HEK293 (cell line): ENCODE results near the gene TCF12.

Experiments
- BCL11B ChIP-seq: fragments of 450-650 bp; formaldehyde crosslinking; IDR thresholded peaks from 2 replicates; pipeline ENCODE4 v1.5.1; 2016; ENCODE audit warnings: low read depth, missing biosample characterization, missing genetic modification characterization
- MYNN ChIP-seq: fragments of 450-650 bp; formaldehyde crosslinking; IDR thresholded peaks from 2 replicates; pipeline ENCODE4 v1.5.1; 2016; ENCODE audit warnings: missing biosample characterization, missing genetic modification characterization, borderline replicate concordance
- PRDM1 ChIP-seq: fragments of 450-650 bp; formaldehyde crosslinking; IDR thresholded peaks from 2 replicates; pipeline ENCODE4; 2016; ENCODE audit warnings: missing biosample characterization, missing genetic modification characterization
- ZBTB17 ChIP-seq: fragments of 450-650 bp; formaldehyde crosslinking; IDR thresholded peaks from 2 replicates; pipeline ENCODE4 v1.5.1; 2016; ENCODE audit warnings: missing biosample characterization, missing genetic modification characterization
- ZFP69B ChIP-seq: fragments of 450-650 bp; formaldehyde crosslinking; IDR thresholded peaks from 2 replicates; pipeline ENCODE4 v1.5.1; 2016; ENCODE audit warnings: missing biosample characterization, missing genetic modification characterization
- ZNF138 ChIP-seq: fragments of 450-650 bp; formaldehyde crosslinking; IDR thresholded peaks from 2 replicates; pipeline ENCODE4 v1.5.1; 2016; ENCODE audit warnings: missing biosample characterization, missing genetic modification characterization, borderline replicate concordance
- ZNF223 ChIP-seq: fragments of 450-650 bp; formaldehyde crosslinking; IDR thresholded peaks from 2 replicates; pipeline ENCODE4 v1.5.1; 2016; ENCODE audit warnings: missing biosample characterization, missing genetic modification characterization
- ZNF324 ChIP-seq: fragments of 450-650 bp; formaldehyde crosslinking; IDR thresholded peaks from 2 replicates; pipeline ENCODE4 v1.5.1; 2016; ENCODE audit warnings: missing biosample characterization, missing genetic modification characterization
- ZNF366 ChIP-seq: fragments of 450-650 bp; formaldehyde crosslinking; conservative IDR thresholded peaks from 2 replicates; pipeline ENCODE4 v1.5.1; 2016; ENCODE audit warnings: missing biosample characterization, missing genetic modification characterization
- ZNF423 ChIP-seq: fragments of 450-650 bp; formaldehyde crosslinking; IDR thresholded peaks from 2 replicates; pipeline ENCODE4 v1.5.1; 2016; ENCODE audit warnings: missing biosample characterization, missing genetic modification characterization
- ZNF473 ChIP-seq: fragments of 450-650 bp; formaldehyde crosslinking; IDR thresholded peaks from 2 replicates; pipeline ENCODE4 v1.5.1; 2017; ENCODE audit warnings: missing biosample characterization, missing genetic modification characterization
- ZNF510 ChIP-seq: fragments of 450-650 bp; formaldehyde crosslinking; IDR thresholded peaks from 2 replicates; pipeline ENCODE4 v1.5.1; 2018; ENCODE audit warnings: mild to moderate bottlenecking, missing genetic modification characterization, missing biosample characterization; ENCODE audit not compliant: insufficient replicate concordance
- ZNF548 ChIP-seq: fragments of 450-650 bp; formaldehyde crosslinking; IDR thresholded peaks from 2 replicates; pipeline ENCODE4 v1.5.1; 2016; ENCODE audit warnings: missing biosample characterization, missing genetic modification characterization
- ZNF560 ChIP-seq: fragments of 450-650 bp; formaldehyde crosslinking; IDR thresholded peaks from 2 replicates; pipeline ENCODE4 v1.5.1; 2017; ENCODE audit warnings: missing biosample characterization, missing genetic modification characterization, borderline replicate concordance
- ZNF677 ChIP-seq: fragments of 450-650 bp; IDR thresholded peaks from 2 replicates; pipeline ENCODE4 v1.5.0; 2018; ENCODE audit warnings: missing biosample characterization, mild to moderate bottlenecking, missing genetic modification characterization, moderate library complexity
- ZNF701 ChIP-seq: fragments of 450-650 bp; formaldehyde crosslinking; IDR thresholded peaks from 2 replicates; pipeline ENCODE4 v1.5.1; 2016; ENCODE audit warnings: missing biosample characterization, missing genetic modification characterization
- ZNF837 ChIP-seq: fragments of 450-650 bp; formaldehyde crosslinking; IDR thresholded peaks from 2 replicates; pipeline ENCODE4 v1.5.1; 2016; ENCODE audit warnings: missing biosample characterization, missing genetic modification characterization
- TF ChIP-seq, protein P1 (sequence below): fragments of 450-650 bp; formaldehyde crosslinking; IDR thresholded peaks from 2 replicates; pipeline ENCODE4 v1.5.1; 2017; ENCODE audit warnings: missing biosample characterization, missing genetic modification characterization
- TF ChIP-seq, protein P2 (sequence below): fragments of 450-650 bp; formaldehyde crosslinking; IDR thresholded peaks from 2 replicates; pipeline ENCODE4 v1.5.1; 2016; ENCODE audit warnings: missing biosample characterization, missing genetic modification characterization
- TF ChIP-seq, protein P3 (sequence below): fragments of 450-650 bp; formaldehyde crosslinking; IDR thresholded peaks from 2 replicates; pipeline ENCODE4 v1.5.1; 2016; ENCODE audit warnings: missing biosample characterization, missing genetic modification characterization, borderline replicate concordance
- TF ChIP-seq, protein P4 (sequence below): fragments of 450-650 bp; formaldehyde crosslinking; IDR thresholded peaks from 2 replicates; pipeline ENCODE4 v1.5.1; 2016; ENCODE audit warnings: missing biosample characterization, missing genetic modification characterization
- TF ChIP-seq, protein P5 (sequence below): fragments of 450-650 bp; formaldehyde crosslinking; IDR thresholded peaks from 2 replicates; pipeline ENCODE4 v1.5.1; 2016; ENCODE audit warnings: missing biosample characterization, missing genetic modification characterization
- TF ChIP-seq, protein P6 (sequence below): fragments of 450-650 bp; formaldehyde crosslinking; IDR thresholded peaks from 2 replicates; pipeline ENCODE4 v1.5.1; 2017; ENCODE audit warnings: missing biosample characterization, missing genetic modification characterization

Gene TCF12

DNA sequence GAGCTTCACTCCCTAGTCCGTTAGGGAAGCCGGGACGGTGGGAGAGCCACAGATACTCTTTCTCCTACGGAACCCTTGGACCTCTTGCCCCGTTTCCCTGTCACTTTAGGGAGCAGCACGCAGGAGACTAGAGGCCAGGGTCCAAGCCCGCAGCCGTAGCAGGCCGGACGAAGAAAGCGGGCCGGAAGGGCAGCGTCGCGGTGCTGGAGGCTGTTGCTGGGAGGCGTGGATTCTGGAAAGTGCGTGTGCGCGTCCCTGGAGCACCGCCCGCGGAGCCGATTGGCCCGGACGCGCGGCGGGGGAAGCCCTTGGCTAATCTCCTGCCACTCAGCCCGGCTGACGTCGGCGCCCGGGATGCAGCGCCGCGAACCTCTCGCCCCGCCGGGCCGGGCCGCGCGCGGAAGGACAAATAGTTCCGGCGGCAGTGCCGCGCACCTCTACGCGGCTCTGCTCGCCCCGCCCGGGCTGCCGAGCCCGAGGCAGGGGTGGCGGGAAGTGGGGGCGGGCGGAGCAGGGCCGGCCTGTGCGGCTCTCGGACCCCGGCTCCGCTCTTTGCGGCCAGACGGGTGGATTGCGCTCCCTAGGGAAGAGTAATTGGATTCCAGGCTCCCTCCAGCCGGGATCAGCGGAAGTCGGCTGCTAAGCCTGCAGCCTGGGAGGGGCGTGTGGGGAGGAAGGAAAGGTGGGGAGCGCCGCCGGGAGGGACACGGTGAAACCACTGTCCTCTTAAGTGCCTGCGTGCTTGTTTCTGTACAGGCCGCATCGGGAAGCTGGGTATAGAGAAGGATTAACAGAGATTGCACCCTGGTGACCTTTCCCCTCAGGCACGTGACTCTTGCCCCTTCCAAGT, 31.3 kb upstream of the TCF12 start (continued):
- TF ChIP-seq ZNF324 (no peak), ZNF548 (tag by site-specific recombination) (peak; percentile 58; the same call in 1 of the 2 replicates), ZNF473 (no peak), BCL11B (no peak), ZBTB17 (peak; percentile 87), ZFP69B (tag by site-specific recombination) (peak; percentile 81), ZNF560 (tag by site-specific recombination) (no peak), ZNF701 (tag by site-specific recombination) (no peak), ZNF138 (tag by site-specific recombination) (no peak), ZNF366 (peak; percentile 34), ZNF837 (tag by site-specific recombination) (no peak), ZNF223 (tag by site-specific recombination) (no peak), MYNN (tag by site-specific recombination) (no peak), ZNF510 (tag by site-specific recombination) (no peak), ZNF677 (tag by site-specific recombination) (no peak), ZNF423 (tag by site-specific recombination) (peak; percentile 52; the same call in 1 of the 2 replicates), PRDM1 (tag by site-specific recombination) (no peak)
- TF ChIP-seq, protein P1, sequence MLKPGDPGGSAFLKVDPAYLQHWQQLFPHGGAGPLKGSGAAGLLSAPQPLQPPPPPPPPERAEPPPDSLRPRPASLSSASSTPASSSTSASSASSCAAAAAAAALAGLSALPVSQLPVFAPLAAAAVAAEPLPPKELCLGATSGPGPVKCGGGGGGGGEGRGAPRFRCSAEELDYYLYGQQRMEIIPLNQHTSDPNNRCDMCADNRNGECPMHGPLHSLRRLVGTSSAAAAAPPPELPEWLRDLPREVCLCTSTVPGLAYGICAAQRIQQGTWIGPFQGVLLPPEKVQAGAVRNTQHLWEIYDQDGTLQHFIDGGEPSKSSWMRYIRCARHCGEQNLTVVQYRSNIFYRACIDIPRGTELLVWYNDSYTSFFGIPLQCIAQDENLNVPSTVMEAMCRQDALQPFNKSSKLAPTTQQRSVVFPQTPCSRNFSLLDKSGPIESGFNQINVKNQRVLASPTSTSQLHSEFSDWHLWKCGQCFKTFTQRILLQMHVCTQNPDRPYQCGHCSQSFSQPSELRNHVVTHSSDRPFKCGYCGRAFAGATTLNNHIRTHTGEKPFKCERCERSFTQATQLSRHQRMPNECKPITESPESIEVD (tag by site-specific recombination): no peak
- TF ChIP-seq, protein P2, sequence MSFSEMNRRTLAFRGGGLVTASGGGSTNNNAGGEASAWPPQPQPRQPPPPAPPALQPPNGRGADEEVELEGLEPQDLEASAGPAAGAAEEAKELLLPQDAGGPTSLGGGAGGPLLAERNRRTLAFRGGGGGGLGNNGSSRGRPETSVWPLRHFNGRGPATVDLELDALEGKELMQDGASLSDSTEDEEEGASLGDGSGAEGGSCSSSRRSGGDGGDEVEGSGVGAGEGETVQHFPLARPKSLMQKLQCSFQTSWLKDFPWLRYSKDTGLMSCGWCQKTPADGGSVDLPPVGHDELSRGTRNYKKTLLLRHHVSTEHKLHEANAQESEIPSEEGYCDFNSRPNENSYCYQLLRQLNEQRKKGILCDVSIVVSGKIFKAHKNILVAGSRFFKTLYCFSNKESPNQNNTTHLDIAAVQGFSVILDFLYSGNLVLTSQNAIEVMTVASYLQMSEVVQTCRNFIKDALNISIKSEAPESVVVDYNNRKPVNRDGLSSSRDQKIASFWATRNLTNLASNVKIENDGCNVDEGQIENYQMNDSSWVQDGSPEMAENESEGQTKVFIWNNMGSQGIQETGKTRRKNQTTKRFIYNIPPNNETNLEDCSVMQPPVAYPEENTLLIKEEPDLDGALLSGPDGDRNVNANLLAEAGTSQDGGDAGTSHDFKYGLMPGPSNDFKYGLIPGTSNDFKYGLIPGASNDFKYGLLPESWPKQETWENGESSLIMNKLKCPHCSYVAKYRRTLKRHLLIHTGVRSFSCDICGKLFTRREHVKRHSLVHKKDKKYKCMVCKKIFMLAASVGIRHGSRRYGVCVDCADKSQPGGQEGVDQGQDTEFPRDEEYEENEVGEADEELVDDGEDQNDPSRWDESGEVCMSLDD (tag by site-specific recombination): no peak; the same call in none of the 2 replicates
- TF ChIP-seq, protein P3, sequence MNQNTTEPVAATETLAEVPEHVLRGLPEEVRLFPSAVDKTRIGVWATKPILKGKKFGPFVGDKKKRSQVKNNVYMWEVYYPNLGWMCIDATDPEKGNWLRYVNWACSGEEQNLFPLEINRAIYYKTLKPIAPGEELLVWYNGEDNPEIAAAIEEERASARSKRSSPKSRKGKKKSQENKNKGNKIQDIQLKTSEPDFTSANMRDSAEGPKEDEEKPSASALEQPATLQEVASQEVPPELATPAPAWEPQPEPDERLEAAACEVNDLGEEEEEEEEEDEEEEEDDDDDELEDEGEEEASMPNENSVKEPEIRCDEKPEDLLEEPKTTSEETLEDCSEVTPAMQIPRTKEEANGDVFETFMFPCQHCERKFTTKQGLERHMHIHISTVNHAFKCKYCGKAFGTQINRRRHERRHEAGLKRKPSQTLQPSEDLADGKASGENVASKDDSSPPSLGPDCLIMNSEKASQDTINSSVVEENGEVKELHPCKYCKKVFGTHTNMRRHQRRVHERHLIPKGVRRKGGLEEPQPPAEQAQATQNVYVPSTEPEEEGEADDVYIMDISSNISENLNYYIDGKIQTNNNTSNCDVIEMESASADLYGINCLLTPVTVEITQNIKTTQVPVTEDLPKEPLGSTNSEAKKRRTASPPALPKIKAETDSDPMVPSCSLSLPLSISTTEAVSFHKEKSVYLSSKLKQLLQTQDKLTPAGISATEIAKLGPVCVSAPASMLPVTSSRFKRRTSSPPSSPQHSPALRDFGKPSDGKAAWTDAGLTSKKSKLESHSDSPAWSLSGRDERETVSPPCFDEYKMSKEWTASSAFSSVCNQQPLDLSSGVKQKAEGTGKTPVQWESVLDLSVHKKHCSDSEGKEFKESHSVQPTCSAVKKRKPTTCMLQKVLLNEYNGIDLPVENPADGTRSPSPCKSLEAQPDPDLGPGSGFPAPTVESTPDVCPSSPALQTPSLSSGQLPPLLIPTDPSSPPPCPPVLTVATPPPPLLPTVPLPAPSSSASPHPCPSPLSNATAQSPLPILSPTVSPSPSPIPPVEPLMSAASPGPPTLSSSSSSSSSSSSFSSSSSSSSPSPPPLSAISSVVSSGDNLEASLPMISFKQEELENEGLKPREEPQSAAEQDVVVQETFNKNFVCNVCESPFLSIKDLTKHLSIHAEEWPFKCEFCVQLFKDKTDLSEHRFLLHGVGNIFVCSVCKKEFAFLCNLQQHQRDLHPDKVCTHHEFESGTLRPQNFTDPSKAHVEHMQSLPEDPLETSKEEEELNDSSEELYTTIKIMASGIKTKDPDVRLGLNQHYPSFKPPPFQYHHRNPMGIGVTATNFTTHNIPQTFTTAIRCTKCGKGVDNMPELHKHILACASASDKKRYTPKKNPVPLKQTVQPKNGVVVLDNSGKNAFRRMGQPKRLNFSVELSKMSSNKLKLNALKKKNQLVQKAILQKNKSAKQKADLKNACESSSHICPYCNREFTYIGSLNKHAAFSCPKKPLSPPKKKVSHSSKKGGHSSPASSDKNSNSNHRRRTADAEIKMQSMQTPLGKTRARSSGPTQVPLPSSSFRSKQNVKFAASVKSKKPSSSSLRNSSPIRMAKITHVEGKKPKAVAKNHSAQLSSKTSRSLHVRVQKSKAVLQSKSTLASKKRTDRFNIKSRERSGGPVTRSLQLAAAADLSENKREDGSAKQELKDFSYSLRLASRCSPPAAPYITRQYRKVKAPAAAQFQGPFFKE (tag by site-specific recombination): no peak
- TF ChIP-seq, protein P4, sequence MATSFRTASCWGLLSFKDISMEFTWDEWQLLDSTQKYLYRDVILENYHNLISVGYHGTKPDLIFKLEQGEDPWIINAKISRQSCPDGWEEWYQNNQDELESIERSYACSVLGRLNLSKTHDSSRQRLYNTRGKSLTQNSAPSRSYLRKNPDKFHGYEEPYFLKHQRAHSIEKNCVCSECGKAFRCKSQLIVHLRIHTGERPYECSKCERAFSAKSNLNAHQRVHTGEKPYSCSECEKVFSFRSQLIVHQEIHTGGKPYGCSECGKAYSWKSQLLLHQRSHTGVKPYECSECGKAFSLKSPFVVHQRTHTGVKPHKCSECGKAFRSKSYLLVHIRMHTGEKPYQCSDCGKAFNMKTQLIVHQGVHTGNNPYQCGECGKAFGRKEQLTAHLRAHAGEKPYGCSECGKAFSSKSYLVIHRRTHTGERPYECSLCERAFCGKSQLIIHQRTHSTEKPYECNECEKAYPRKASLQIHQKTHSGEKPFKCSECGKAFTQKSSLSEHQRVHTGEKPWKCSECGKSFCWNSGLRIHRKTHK (tag by site-specific recombination): no peak
- TF ChIP-seq, protein P5, sequence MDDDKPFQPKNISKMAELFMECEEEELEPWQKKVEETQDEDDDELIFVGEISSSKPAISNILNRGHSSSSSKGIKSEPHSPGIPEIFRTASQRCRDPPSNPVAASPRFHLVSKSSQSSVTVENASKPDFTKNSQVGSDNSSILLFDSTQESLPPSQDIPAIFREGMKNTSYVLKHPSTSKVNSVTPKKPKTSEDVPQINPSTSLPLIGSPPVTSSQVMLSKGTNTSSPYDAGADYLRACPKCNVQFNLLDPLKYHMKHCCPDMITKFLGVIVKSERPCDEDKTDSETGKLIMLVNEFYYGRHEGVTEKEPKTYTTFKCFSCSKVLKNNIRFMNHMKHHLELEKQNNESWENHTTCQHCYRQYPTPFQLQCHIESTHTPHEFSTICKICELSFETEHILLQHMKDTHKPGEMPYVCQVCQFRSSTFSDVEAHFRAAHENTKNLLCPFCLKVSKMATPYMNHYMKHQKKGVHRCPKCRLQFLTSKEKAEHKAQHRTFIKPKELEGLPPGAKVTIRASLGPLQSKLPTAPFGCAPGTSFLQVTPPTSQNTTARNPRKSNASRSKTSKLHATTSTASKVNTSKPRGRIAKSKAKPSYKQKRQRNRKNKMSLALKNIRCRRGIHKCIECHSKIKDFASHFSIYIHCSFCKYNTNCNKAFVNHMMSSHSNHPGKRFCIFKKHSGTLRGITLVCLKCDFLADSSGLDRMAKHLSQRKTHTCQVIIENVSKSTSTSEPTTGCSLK: no peak
- TF ChIP-seq, protein P6, sequence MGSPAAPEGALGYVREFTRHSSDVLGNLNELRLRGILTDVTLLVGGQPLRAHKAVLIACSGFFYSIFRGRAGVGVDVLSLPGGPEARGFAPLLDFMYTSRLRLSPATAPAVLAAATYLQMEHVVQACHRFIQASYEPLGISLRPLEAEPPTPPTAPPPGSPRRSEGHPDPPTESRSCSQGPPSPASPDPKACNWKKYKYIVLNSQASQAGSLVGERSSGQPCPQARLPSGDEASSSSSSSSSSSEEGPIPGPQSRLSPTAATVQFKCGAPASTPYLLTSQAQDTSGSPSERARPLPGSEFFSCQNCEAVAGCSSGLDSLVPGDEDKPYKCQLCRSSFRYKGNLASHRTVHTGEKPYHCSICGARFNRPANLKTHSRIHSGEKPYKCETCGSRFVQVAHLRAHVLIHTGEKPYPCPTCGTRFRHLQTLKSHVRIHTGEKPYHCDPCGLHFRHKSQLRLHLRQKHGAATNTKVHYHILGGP: no peak
